Umbilical cord (tissue), 2 donors: ENCODE data around the gene RIMBP2. TPM values are rescaled to one million over a fixed set of nuclear protein-coding genes. Genes with fewer than 3 reads are reported as not detected.

Source experiments
- DNase-seq: peaks from one replicate; pipeline ENCODE4 v3.0.0-alpha.2; 2015; ENCODE audit warnings: low spot score
- total RNA-seq: library from RNA; depleted of rRNA; stranded (reverse); fragments of >200 nt; gene quantifications from one replicate; pipeline ENCODE4 v1.2.3, GENCODE V29; 2014; ENCODE audit warnings: low replicate concordance; ENCODE audit not compliant: insufficient read depth

RIMBP2 gene
- total RNA-seq, 1 donor from 2014 or later, result 1.9 TPM

DNA sequence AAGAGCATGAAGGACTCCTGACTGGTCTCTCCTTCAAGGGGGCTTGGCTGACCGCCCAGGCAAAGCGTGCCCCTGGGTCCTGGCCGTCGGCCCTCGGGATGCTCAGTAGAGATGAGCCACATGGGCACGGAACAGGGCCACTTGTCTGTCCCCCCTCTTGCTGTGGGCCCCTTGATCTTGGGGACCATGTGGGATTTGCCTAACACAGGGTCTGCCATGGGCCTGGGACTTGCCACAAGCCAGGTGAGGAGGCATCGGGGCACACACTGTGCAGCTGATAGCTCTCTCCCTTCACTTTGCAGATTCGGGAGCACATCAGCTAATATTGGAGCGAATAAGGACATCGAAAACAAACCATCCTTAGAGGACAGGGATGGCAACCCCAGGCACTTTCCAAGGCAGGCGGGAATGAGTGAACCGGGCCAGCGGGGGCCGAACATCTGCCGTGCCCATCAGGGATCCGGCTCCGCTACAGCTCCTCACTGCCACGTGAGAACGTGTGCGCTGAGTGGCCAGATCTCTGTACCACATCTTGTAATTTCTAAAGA, 290.3 kb downstream of the RIMBP2 start:
- no peak for DNase-seq

DNA sequence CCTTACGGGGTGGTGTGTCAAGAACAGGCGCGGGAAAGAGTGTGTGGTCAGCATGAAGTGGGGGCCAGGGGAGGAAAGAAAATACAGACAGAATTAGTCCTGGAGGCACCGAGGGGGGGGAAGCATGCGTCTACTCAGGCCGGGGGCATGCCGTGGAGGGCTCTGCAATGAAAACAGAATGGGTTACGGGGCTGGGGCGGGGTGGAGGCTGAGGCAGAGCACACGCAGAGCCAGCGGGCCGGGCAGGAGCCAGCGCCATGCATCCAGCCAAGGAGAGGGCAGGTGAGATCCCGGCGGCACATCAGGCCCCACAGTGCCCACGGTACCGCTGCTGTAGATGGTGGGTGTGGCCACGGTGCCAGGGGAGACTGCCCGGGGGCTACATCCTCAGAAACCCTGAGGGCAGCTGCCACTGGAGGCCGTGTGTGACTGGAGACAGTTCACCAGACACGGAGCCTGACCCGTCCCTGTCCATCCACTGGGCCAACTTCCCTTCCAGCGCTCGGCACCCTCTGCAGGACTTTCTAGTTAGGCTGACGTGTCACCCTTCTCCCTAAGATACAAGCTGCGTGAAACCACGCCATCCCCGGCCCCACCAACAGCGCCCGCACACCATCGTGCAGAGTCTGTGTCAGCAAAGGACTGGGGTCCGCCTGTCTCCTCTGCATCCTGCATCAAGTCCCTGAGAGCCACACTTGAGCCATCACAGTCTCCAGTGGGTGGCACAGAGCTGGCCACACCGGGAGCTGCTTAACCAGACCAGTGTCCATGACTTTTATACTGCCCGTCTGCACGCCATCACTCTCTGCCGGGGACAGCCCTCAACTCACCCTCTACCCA, 291.0 kb downstream of the RIMBP2 start:
- no peak for DNase-seq

DNA sequence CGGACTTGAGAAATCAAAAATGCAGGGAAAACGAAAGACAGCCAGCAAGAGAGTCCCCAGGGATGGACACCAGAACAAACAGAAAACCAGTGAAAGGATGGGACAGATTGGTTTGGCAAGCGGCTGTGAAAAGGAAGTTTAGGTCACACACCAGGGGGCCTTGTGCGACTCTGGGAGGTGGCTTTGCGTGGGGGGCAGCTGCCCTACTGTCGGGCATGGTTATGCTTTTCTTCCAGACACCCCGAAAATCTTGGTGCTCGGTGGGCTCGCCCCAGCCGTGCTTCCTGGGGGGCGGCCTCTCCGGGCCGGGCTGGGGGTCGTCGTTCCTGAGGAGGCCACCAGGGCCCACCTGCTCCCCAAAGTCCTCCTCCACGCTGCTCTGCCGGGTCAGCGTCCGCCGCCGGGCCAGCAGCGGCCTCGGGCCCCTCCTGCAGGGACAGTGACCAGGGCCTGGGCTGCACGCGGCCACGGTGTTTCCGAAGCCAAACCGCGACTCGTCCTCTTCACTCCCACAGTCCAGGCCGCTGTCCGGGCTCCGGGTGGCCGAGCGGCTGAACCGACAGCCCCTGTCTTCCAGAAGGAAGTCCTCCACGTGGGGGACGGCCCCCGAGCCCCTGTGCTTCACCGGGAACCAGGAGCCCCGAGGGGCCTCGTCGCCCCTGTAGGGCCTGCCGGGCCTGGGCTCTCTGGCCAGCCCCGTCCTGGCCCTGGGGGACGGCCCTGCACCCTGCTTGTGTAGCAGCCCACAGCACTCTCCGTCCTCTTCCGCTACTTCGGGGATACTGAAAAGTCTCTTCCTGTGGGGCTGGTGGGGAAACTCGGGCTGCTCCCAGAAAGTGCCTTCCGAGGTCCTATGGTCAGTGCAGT, 291.9 kb downstream of the RIMBP2 start:
- DNase-seq, result no peak

DNA sequence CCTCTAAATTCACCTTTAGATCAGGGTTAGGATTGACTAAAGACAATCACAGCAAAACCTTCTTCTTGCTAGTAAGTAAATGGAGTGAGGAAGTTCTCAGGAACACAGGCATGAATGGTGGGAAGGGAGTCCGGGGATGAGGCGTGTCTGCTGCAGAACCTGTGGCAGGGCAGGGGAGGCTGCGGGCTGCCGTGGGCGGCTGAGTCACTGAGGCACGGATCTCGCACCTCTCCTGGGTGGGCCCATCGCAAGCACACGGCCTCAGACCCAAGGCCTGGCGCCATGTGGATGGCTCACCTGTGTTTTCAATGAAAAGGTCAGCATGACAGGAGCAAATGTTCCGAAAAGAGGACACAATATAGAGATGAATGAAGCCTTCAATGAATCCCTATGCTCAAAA, 293.0 kb downstream of the RIMBP2 start:
- DNase-seq, result no peak

DNA sequence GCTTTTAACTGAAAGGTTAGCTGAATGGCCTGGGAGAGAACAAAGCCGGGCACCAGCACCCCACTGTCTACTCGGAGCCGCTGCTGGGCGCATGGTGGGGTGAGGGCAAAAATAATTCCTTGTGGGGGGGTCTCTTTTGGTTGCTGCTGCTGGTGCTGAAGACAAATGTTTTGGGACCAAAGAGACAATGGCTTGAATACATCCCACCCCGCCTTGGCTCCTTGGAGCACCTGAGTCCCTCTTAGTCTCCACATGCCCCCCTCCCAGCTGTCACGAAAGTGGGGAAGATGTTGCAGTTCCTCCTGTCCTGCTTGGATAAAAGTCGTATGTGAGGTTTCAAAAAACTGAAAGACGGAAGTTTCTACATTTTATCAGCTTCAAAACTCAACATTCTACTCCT, 293.4 kb downstream of the RIMBP2 start:
- no peak for DNase-seq

DNA sequence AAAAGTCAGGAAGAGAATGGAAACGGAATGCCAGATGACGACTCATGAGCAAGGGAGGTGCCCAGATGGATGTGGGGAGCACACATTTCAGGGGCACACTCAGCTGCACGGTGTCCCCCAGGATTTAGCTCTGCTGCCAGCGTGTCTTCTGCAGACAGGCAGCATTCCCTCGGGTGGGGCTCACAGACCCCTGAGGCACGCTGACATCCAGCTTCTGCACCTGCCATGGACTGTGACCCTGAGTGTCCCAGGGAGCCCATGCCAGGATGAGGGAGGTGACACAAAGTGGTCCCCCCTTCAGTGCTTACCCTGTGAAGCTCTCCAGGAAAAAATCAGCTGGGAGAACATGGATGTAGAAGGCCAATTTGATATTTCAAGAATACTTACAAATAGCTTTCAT, 294.2 kb downstream of the RIMBP2 start:
- no peak for DNase-seq

DNA sequence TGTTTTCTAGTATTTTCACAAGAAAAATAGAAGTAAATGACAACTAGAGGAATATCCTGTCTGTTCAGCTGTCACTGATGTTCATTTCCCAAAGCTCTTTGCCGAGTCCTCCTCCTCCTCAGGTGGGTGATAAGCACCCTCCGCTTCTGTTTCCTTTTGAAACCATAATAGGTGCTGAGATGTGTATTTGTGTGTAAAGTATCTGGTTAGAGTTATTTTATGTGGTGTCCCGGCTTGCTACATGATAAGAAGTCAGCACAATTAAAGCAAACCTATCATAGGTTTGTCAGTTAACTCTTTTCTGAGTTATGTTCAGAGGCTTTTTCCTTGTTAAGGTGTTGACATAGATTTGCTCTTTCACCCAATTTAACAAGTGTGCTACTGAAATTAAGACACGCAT, 296.0 kb downstream of the RIMBP2 start:
- DNase-seq, result no peak

DNA sequence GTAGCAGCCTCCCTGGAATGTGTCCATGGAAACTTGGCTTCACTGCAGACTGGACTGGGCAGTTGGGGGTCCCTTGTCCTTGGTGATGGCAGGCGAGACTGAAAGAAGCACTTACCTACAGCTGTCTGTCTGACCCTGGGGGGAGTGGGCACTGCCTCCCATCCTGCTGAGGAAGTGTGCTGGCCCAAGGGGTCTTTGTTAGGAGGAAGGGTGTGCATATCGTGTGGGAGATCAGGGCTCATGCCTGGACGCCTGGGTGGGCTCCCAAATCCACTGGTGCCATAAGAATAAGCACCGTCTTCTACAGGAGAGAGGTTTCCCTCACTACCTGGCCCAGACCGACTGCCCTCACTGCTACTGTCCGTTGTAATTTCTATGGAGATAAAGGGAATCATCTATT, 297.0 kb downstream of the RIMBP2 start:
- DNase-seq, result no peak

DNA sequence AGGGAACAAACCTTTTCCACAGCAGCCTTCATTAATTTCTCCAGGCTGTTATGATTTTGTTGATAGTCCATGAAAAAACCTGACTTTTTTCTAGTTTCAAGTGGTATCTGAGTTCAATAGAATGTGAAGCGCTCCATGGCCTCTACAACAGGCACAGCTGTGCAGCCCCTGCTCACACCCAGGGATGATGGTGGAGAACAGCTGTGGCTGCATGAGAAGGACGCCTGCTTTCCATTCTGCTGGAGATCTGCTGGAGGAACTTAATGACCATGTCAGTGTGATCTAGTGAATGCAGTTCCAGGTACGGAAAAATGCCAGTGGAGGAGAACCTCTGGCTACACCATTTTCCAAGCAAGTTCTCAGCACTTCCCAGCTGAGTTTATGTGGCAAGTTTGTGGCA, 297.8 kb downstream of the RIMBP2 start:
- no peak for DNase-seq

DNA sequence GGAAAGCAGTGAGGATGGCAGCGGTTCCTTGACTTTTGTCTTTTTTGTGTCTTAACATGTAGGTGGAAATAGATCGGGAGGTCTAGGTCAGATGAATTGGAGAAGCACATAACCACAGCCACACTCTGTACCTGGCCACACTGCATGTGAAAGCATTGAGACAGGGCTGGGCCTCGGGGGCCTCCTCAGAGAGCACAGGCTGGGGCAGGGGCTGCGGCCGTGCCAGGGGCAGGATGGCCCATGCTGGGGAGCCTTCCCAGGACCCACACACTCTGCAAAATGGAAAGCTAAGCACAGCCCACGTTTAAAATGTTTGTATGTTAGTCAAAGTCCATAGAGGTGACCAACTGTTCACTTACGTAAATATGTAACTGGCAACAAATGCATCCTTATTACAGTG, 301.7 kb downstream of the RIMBP2 start:
- DNase-seq, result no peak

DNA sequence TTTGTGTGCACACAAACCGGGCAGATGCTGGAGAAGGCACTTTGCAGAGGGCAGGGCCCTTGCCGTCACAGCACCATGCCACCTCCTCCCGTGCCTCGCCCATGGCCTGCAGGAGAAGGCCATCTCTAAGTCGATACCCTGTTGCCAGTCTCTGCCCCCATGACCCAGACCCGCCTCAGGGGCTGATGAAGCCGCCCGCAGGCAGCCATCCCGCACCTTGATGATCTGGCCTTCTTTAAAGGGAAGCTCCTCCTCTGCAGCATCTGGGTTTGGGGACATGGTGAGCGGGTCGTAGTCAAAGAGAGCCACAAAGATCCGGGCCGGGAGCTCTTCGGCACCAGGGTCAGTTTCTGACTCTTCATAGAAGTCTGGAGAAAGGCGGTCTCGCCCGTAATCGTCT, 302.2 kb downstream of the RIMBP2 start:
- DNase-seq, result no peak

DNA sequence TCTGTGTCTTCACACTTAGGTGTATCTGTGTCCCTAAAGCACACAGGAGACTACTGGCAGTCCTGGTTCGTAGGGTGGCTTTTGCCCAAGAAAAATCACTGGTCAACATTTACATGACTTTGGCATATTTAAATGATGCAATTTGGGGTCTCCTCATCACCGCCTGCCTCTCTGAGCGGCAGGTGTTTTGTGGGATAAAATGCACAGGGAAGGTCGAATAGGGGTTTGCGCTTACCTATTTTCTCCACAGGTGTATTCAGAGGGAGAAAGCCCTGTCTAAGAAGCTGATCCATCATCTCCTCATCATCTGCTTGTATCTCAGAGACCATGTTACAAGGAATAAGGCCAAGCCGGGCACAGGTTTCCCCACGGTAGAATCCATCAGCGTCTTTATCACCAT, 303.7 kb downstream of the RIMBP2 start:
- no peak for DNase-seq

DNA sequence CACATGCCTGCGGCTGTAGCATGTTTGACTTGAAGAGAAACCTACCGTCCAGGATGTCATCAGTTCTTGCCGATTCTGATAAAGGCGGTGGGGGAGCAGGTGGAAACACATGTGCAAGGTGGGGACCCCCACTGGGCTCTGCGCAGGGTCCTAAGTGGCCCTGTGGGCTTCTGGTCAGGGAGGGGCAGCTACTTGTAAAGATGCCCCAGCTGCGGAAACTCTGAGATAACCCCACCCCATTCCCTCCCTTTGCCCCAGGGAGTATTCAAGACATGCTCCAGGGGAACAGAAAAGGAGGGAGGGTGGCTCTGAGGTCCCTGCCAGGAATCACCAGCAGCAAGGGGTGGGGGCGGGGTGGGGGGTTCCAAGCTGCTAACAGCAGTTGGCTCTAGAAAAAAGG, 310.8 kb downstream of the RIMBP2 start:
- DNase-seq, result no peak

DNA sequence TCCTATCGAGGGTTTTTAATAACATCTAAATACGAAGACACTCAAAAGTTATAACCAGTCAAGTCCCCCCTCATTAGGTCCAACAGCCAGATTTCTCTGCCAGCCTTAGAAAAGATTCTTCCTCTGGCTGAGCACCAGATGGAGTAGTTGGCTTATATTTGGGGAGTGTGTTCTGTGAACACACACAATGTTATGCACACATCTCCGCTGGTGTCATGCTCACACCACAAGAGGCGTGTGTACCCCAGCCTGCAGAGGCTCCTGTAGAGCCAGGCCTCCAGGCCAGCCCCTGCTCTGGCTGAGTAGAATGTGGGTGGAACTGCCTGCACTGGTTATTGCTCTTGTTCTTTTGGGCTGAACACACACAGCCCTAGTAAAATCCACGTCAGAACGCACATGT, 314.4 kb downstream of the RIMBP2 start:
- DNase-seq, result peak; percentile 37

DNA sequence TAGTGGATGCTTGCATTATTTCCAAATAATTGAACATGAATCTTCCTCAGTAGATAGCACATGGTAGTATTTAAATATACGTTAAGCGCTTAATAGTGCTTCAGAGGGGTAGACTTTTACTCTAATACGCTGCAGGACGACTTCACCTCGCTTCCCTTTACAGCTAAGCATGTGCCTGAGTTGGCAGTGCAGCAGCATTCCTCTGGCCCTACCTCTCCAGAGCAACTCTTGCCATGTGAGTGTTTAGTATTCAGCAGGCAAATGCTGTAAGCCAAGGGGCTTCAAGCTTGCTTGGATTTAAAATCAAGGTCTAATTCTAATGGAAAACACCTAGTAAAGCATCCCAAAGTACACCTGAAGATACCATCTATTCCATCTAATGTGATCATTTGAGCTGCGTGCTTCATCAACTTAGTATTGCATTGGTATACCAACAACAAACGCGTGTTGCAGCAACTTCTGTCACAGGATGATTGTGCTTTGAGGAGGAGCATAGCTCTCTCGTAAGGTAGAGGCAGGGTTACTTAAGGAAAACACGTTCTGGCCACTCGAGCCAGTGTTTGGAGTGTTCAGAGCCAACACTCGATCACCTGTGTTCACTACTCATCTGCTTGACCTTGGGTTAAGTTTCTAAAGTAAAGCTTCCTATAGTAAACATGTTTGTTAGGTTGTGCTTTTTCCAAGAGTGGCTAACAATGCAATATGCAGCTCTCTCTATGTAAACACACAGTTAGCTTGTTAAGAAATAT, 317.8 kb downstream of the RIMBP2 start:
- no peak for DNase-seq

DNA sequence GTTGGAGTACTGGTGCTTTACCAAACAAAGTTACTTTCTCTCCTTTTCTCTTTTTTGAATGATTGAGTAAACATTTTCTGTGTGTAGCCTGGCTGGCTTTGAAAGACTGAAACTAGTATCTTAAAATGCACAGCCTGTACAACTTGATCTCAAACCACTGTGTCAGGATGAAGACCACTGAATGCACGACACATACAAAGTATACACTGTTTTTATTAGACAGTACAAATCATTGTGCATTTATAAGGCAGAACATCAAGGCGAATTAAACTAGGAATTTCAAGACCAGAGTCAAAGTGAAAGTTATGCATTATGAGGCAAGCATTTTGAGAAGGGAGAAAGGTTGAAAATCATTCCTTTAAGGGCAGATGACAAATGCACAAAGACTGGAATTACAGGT, 319.4 kb downstream of the RIMBP2 start:
- no peak for DNase-seq

DNA sequence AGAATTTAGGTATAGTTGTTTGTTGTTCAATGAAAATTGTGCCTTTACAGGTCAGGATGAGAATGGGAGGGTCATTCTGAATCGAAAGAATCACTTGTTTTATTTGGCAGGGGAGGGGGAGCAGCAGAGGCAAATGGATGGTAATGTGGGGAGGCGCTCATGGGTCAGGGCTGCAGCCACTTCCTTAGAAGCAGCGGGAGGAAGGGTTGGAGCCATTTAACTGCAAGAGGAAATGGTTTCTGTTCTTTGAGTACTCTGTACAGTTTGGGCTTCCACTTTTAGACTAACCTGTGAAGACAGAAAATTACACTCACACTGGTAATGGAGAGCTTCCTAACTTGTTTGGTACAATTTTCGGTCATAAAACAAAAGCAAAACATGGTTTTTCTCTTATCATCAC, 321.2 kb downstream of the RIMBP2 start:
- DNase-seq, result no peak

DNA sequence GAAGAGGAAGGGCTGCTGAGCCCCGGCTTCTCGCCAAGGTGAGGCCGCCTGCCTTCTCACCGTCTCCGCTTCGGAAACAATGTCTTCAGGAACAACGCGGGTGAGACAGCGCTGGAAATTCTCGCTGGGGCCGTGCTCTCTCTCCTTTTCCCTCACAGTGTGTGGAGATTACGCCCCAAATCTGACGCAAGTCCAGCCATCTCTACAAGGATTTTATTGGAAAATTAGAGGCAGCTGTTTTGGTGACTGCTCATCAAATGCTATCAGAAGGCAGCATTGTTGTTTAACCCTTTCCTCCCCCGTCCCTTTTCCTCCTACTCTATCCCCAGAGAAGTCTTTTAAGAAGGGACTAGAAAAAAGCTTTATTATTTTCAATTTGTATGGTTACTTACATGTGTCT, 324.9 kb downstream of the RIMBP2 start:
- DNase-seq, result peak; percentile 23

DNA sequence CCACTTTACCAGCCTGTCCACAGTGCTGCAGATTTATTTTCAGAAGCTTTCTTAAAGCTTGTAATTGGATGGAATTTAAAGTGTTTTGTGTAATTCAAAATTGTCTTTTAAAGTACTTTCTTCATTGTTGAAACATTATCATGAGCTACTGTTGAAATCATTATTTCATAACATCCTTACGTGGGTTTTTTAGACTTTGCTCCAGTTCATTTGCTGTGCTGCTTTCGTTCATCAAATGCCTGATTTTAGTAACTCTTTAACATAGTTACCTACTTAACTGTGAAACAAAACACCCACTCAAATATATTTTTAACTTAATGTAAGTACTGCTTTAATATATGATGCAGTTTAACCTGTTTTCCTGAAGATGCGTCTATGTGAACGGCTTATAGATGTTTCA, 330.9 kb downstream of the RIMBP2 start:
- no peak for DNase-seq

DNA sequence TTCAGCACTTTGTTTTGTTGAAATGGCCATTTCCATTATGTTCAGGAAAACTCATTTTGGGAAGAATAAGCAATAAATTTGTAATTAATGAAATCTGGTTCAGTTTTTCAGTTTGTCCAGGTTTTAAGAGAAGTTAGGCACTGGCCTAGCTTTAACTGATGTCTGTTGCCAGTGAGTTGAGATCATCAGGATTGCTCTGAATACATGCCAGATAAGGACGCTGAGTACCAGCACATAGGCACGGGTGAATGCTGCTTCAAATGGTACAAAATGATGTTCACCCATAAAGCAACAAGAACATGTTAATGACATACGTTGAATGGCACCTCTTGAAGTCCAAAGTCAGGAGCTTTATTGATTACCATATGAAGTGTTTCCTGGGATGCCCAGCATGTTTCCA, 331.9 kb downstream of the RIMBP2 start:
- no peak for DNase-seq

DNA sequence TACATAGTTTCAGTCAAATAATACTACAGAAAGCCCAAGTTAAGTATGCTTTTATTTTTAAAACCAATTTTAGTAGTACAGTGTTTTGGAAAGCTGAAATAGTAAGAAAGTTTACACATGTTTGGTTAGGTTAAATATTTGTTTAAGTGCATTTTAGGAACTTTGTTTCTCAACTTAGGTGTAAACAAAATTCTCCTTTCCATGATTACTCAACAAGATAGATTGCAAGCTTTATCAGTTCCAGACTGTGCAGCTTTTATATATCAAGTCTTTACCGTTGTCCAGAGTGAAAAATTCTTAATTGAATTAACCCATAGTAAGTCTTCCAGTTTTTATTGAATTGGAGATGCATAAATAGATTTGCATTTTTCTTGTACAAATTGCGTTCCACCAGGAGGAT, 333.3 kb downstream of the RIMBP2 start:
- DNase-seq, result no peak
